Vagina (tissue), 2 donors: ENCODE results near the gene TMEM52. TPM values are rescaled to one million over a fixed set of nuclear protein-coding genes. Genes with fewer than 3 reads are reported as not detected.

Experiments used
- DNase-seq, 2 donors: peaks; one replicate each; pipeline ENCODE4 v3.0.0-alpha.2; 2017; ENCODE audit errors: extremely low spot score in 2 of 2
- H3K27ac ChIP-seq: fragments of 200-600 bp; sonication (generic); one replicate; pipeline ENCODE4 v1.5.1; 2019
- H3K27me3 ChIP-seq: fragments of 200-600 bp; sonication (generic); one replicate; pipeline ENCODE4 v1.5.1; 2019
- H3K36me3 ChIP-seq, 2 donors: fragments of 200-600 bp; sonication (generic); one replicate each; pipeline ENCODE4 v1.5.1; 2017 to 2019
- H3K4me1 ChIP-seq: fragments of 200-600 bp; sonication (generic); one replicate; pipeline ENCODE4 v1.5.1; 2019
- H3K4me3 ChIP-seq, 2 donors: fragments of 200-600 bp; sonication (generic); 1 replicate in 1 of 2; 2 replicates in 1 of 2; pipeline ENCODE4 v1.5.1; 2016 to 2019
- H3K9me3 ChIP-seq: fragments of 200-600 bp; sonication (generic); one replicate; pipeline ENCODE4 v1.5.1; 2019
- CTCF ChIP-seq, 3 experiments: fragments of 450-650 bp in 2 of 3; fragments of 200-600 bp in 1 of 3; sonication (generic) in 1 of 3; IDR thresholded peaks; one replicate each; pipeline ENCODE4 v1.5.1; 2017 to 2019; ENCODE audit warnings: antibody characterized with exemption in 3 of 3, mild to moderate bottlenecking in 2 of 3, moderate library complexity in 2 of 3
- POLR2A ChIP-seq, 2 donors: fragments of 450-650 bp; IDR thresholded peaks; one replicate each; pipeline ENCODE4 v1.6.1; 2017; ENCODE audit warnings: antibody characterized with exemption in 2 of 2, mild to moderate bottlenecking in 2 of 2, moderate library complexity in 2 of 2
- POLR2AphosphoS5 ChIP-seq, 2 donors: sonication (generic); formaldehyde crosslinking; IDR thresholded peaks; one replicate each; pipeline ENCODE4 v1.9.0; 2017; ENCODE audit warnings: antibody characterized with exemption in 2 of 2, mild to moderate bottlenecking in 2 of 2, low read depth in 1 of 2; ENCODE audit not compliant: insufficient read depth in 1 of 2
- intact Hi-C: fragments of 100-400 bp; cut with DNase I; formaldehyde crosslinking; loops from one replicate; pipeline ENCODE4 v1.15.1; 2023
- total RNA-seq: library from RNA; depleted of rRNA; stranded (reverse); fragments of >200 nt; gene quantifications from one replicate; pipeline ENCODE4 v1.2.3, GENCODE V29; 2016

Gene TMEM52
- total RNA-seq, 1 donor from 2014 or later = 5.9 TPM

- no peak for DNase-seq
- no peaks in the 10 kb centered on the region for H3K9me3 ChIP-seq
- peaks cover 37% of the 10 kb centered on the region for H3K4me1 ChIP-seq
- peak overlapping the region; percentile 72 to 77 for H3K4me3 ChIP-seq
- intact Hi-C loops = loop anchor here (5.0 kb wide), 1 partner anchor 131 kb away; the partner anchor contains the start of gene NADK
- TF ChIP-seq POLR2AphosphoS5 (IDR thresholded peaks at IDR 0.05; ENCODE audit: insufficient read depth in 1 of 2, low read depth in 1 of 2) (no peak), CTCF (IDR thresholded peaks at IDR 0.05) (no peak), POLR2A (IDR thresholded peaks at IDR 0.05) (no peak)
- H3K27ac ChIP-seq = peak overlapping the region; percentile 95
- no peaks in the 10 kb centered on the region for H3K36me3 ChIP-seq
- no peaks in the 10 kb centered on the region for H3K27me3 ChIP-seq
These were observed 10.6 kb downstream of the TMEM52 start for GRCh38 chr1:1908506-1908791.

- TF ChIP-seq POLR2AphosphoS5 (IDR thresholded peaks at IDR 0.05; ENCODE audit: insufficient read depth in 1 of 2, low read depth in 1 of 2) = no peak
- TF ChIP-seq CTCF (IDR thresholded peaks at IDR 0.05) = no peak
- TF ChIP-seq POLR2A (IDR thresholded peaks at IDR 0.05) = no peak
- Histone ChIP-seq H3K27ac (no peak overlapping the region), H3K4me1 (peaks cover 37% of the 10 kb centered on the region), H3K36me3 (no peaks in the 10 kb centered on the region), H3K9me3 (no peaks in the 10 kb centered on the region), H3K27me3 (no peaks in the 10 kb centered on the region), H3K4me3 (no peak overlapping the region)
- DNase-seq = no peak
- intact Hi-C loops = loop anchor here (5.0 kb wide), 1 partner anchor 130 kb away; the partner anchor contains the start of gene NADK
These were observed 11.9 kb downstream of the TMEM52 start for GRCh38 chr1:1907098-1907736.

GRCh38 chr1:1906185-1907097 is 12.6 kb downstream of the TMEM52 start:
- peak; percentile 41 to 55 for TF ChIP-seq POLR2AphosphoS5 (IDR thresholded peaks at IDR 0.05; ENCODE audit: insufficient read depth in 1 of 2, low read depth in 1 of 2)
- no peak for TF ChIP-seq POLR2A (IDR thresholded peaks at IDR 0.05)
- peak; percentile 82 to 88 (median 85) for TF ChIP-seq CTCF (IDR thresholded peaks at IDR 0.05)
- no peak for DNase-seq
- peaks cover 37% of the 10 kb centered on the region for H3K4me1 ChIP-seq
- peak overlapping the region; percentile 39 for H3K27ac ChIP-seq
- no peaks in the 10 kb centered on the region for H3K27me3 ChIP-seq
- H3K36me3 ChIP-seq = no peaks in the 10 kb centered on the region
- intact Hi-C loops = loop anchor here (5.0 kb wide), 1 partner anchor 129 kb away; the partner anchor contains the start of gene NADK
- no peaks in the 10 kb centered on the region for H3K9me3 ChIP-seq
- no peak overlapping the region for H3K4me3 ChIP-seq

- TF ChIP-seq POLR2AphosphoS5 (IDR thresholded peaks at IDR 0.05; ENCODE audit: insufficient read depth in 1 of 2, low read depth in 1 of 2) (no peak), POLR2A (IDR thresholded peaks at IDR 0.05) (no peak), CTCF (IDR thresholded peaks at IDR 0.05) (no peak)
- no peak overlapping the region for H3K4me3 ChIP-seq
- H3K4me1 ChIP-seq = peaks cover 24% of the 10 kb centered on the region
- DNase-seq = no peak
- no peaks in the 10 kb centered on the region for H3K27me3 ChIP-seq
- H3K36me3 ChIP-seq = no peaks in the 10 kb centered on the region
- no peak overlapping the region for H3K27ac ChIP-seq
- intact Hi-C loops = no loop called here
- no peaks in the 10 kb centered on the region for H3K9me3 ChIP-seq
These were observed 15.9 kb downstream of the TMEM52 start for GRCh38 chr1:1903224-1903623.
